Lung (tissue), 12 donors: Measurements from ENCODE around the gene SMIM20. TPM values are rescaled to one million over a fixed set of nuclear protein-coding genes. Genes with fewer than 3 reads are reported as not detected.

ENCODE experiments used
- ATAC-seq: fragments of 200-7000 bp; cut with Tn5 transposase; one replicate; pipeline ENCODE4 v1.9.1; 2020; ENCODE audit warnings: moderate number of reproducible peaks; ENCODE audit not compliant: insufficient read depth, low FRiP score
- DNase-seq, 3 donors: peaks; one replicate each; pipeline ENCODE4 v3.0.0-alpha.2; 2013 to 2017
- H3K27ac ChIP-seq, 2 donors: one replicate each; pipeline ENCODE4 v1.5.1; 2013; ENCODE audit warnings: mild to moderate bottlenecking in 2 of 2, moderate library complexity in 2 of 2, control low read depth in 1 of 2, inconsistent platforms in 1 of 2, low read depth in 1 of 2, low read length in 1 of 2
- H3K27me3 ChIP-seq, 3 donors: one replicate each; pipeline ENCODE4 v1.5.1; 2013; ENCODE audit warnings: low read length in 2 of 3; ENCODE audit not compliant: control insufficient read depth in 3 of 3, insufficient read depth in 3 of 3
- H3K36me3 ChIP-seq, 4 donors: one replicate each; pipeline ENCODE4 v1.5.1; 2013; ENCODE audit warnings: low read length in 4 of 4, mild to moderate bottlenecking in 1 of 4, moderate library complexity in 1 of 4; ENCODE audit not compliant: control insufficient read depth in 4 of 4, insufficient read depth in 4 of 4
- H3K4me1 ChIP-seq, 5 donors: one replicate each; pipeline ENCODE4 v1.5.1; 2013; ENCODE audit warnings: low read length in 5 of 5, mild to moderate bottlenecking in 2 of 5, moderate library complexity in 1 of 5; ENCODE audit not compliant: control insufficient read depth in 5 of 5, insufficient read depth in 5 of 5
- H3K4me3 ChIP-seq: one replicate; pipeline ENCODE4 v1.5.1; 2013; ENCODE audit warnings: mild to moderate bottlenecking, control low read depth, moderate library complexity
- H3K9ac ChIP-seq, 2 donors: one replicate each; pipeline ENCODE4 v1.5.1; 2013; ENCODE audit warnings: low read length in 2 of 2, control low read depth in 1 of 2; ENCODE audit not compliant: insufficient read depth in 1 of 2
- H3K9me3 ChIP-seq, 4 donors: one replicate each; pipeline ENCODE4 v1.5.1; 2013; ENCODE audit warnings: low read length in 3 of 4, mild to moderate bottlenecking in 1 of 4, moderate library complexity in 1 of 4; ENCODE audit not compliant: control insufficient read depth in 4 of 4, insufficient read depth in 3 of 4
- WGBS, 2 donors: extraction: QIAGEN DNeasy Blood & Tissue Kit; methylation state at CpG; one replicate each; pipeline ENCODE4 v1.1.7; 2013; 5-methylcytosine and 5-hydroxymethylcytosine counted together
- polyA plus RNA-seq, 2 donors: library from polyadenylated mRNA; stranded (reverse); fragments of 200-250 nt; gene quantifications; one replicate each; pipeline ENCODE4 v1.2.1, GENCODE V29; 2013
- total RNA-seq, 2 donors: library from RNA; depleted of rRNA in 1 of 2; stranded (reverse); fragments of >200 nt in 1 of 2; gene quantifications; one replicate each; pipeline ENCODE4 v1.2.1, GENCODE V29; 2014 to 2021
- TF ChIP-seq, protein P1 (sequence below): IDR thresholded peaks from 2 replicates; pipeline ENCODE4 v1.5.1; 2012; ENCODE audit warnings: mild to moderate bottlenecking; ENCODE audit errors: control extremely low read depth, extremely low read depth
- donor health status: control.
- donor health status: control.
- donor health status: Bipolar disorder and iron deficiency.
- donor health status: healthy.
- donor health status: DM: yes; HTN: yes; CAD: no.

SMIM20 gene
- total and polyA plus RNA-seq, 4 donors, result 21.9 to 30.7 (median 26.8) TPM

DNA sequence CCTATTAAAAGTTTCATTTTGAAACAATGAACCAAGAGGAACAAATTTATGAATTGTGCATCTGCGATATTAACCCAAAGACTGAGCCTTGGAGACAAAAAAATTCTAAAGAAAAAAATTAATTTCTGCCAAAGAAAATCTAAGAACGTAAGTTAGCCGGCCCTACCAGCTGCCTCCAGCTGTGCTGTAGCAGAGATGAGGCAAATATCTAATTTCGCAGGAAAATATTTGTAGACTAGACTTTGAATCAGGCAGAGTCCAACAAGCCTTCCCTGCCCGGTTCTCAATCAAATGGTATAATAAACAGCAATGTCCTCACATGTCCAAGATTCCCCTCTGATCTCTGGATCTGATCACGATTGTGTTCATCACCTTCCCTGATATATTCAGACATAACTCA lies 21.2 kb upstream of the SMIM20 start:
- TF ChIP-seq, protein P1, sequence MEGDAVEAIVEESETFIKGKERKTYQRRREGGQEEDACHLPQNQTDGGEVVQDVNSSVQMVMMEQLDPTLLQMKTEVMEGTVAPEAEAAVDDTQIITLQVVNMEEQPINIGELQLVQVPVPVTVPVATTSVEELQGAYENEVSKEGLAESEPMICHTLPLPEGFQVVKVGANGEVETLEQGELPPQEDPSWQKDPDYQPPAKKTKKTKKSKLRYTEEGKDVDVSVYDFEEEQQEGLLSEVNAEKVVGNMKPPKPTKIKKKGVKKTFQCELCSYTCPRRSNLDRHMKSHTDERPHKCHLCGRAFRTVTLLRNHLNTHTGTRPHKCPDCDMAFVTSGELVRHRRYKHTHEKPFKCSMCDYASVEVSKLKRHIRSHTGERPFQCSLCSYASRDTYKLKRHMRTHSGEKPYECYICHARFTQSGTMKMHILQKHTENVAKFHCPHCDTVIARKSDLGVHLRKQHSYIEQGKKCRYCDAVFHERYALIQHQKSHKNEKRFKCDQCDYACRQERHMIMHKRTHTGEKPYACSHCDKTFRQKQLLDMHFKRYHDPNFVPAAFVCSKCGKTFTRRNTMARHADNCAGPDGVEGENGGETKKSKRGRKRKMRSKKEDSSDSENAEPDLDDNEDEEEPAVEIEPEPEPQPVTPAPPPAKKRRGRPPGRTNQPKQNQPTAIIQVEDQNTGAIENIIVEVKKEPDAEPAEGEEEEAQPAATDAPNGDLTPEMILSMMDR, result no peak
- DNase-seq (peak; percentile 81 to 91 (median 89)), ATAC-seq (no peak)
- Histone ChIP-seq H3K4me1 (peaks cover 0 to 27% (median 9%) of the 10 kb centered on the region in 5 donors), H3K4me3 (no peak overlapping the region), H3K9ac (no peak overlapping the region), H3K36me3 (no peaks in the 10 kb centered on the region), H3K27ac (no peak overlapping the region), H3K9me3 (no peaks in the 10 kb centered on the region), H3K27me3 (no peaks in the 10 kb centered on the region)
- WGBS, 2 donors, result 79 to 94% methylated on average over 6 of the region's 6 CpGs

DNA sequence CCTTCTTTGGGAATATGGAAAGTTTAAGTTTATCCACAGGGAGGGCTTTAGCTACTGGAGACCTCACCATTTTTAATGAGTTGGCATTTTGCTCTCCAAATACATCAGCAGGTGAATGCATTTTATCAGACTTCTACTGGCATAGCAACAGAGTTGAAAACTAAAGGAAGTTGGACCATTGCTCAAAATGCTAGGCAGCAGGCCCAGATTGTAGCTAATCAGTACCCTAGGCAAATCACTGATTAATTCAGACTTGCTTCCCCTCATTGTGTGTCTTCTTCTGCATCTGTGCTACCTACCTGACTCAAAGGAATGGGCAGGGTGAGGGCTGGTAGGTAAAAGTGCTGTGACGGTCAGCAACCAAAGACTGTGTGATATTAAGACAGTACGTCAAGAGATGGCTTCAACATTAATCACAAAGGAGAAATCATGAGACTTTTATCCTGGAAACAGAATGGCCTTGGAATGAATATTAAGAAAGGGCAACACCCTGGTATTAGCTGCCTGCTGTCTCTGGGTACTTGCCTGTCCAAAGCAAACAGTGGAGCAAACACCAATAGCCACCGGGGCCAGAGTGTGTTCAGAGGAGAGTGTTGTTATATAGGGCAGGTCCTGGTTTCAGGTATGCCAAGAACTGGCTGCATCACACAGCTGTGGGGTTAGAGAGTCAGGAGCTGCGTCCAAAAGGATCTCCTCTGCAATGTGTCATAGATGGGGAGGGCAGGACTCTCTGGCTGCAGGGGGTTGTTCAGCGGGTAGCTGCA lies 17.1 kb upstream of the SMIM20 start:
- TF ChIP-seq, protein P1, result no peak
- no peaks in the 10 kb centered on the region for H3K36me3 ChIP-seq
- no peak for ATAC-seq
- no peak overlapping the region for H3K9ac ChIP-seq
- H3K4me1 ChIP-seq, result peaks cover 0 to 15% (median 1%) of the 10 kb centered on the region in 5 donors
- no peaks in the 10 kb centered on the region for H3K27me3 ChIP-seq
- no peak for DNase-seq
- H3K4me3 ChIP-seq, result no peak overlapping the region
- H3K9me3 ChIP-seq, result no peaks in the 10 kb centered on the region
- no peak overlapping the region for H3K27ac ChIP-seq
- 72 to 73% methylated on average over 5 of the region's 5 CpGs for WGBS, 2 donors

DNA sequence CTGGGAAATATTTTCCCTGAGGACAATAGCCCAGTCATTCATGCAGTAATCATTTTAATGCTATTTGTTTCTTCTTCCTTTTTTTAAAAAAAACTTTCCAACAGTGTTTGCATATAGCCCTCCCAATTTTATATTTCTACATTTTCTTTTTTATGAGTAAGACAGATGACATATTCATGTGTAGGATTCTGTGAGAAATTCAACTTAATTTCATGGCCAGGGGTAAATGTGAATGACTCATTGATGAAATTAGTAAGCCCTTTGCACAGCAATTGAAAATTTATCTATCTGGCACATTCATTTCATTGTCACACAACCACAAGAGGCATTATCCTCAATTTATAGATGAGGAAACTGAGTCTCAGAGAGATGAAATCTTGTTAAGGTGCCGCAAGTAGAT lies 13.7 kb upstream of the SMIM20 start:
- Histone ChIP-seq H3K9ac (no peak overlapping the region), H3K4me3 (no peak overlapping the region), H3K4me1 (peaks cover 0 to 5% (median 0%) of the 10 kb centered on the region in 5 donors), H3K9me3 (no peaks in the 10 kb centered on the region), H3K36me3 (no peaks in the 10 kb centered on the region), H3K27me3 (no peaks in the 10 kb centered on the region), H3K27ac (no peak overlapping the region)
- TF ChIP-seq, protein P1, result no peak
- ATAC-seq, result no peak
- no peak for DNase-seq
- WGBS, 2 donors, result 70 to 85% methylated on average over 1 of the region's 1 CpG
